Left renal cortex interstitium (tissue), 4 donors: ENCODE data around the gene PCK1. TPM values are rescaled to one million over a fixed set of nuclear protein-coding genes. Genes with fewer than 3 reads are reported as not detected.

Experiments
- DNase-seq, 4 donors: peaks; one replicate each; pipeline ENCODE4 v3.0.0-alpha.2; 2013; ENCODE audit warnings: low read depth in 4 of 4, low spot score in 2 of 4, missing footprints in 1 of 4
- polyA plus RNA-seq, 4 donors: library from polyadenylated mRNA; unstranded; fragments of 120-200 nt; gene quantifications; one replicate each; pipeline ENCODE4 v1.2.1, GENCODE V29; 2013; ENCODE audit not compliant: insufficient read length in 4 of 4

PCK1 gene
- polyA plus RNA-seq, 4 donors, result 4.1 to 18.8 (median 12.1) TPM

DNA sequence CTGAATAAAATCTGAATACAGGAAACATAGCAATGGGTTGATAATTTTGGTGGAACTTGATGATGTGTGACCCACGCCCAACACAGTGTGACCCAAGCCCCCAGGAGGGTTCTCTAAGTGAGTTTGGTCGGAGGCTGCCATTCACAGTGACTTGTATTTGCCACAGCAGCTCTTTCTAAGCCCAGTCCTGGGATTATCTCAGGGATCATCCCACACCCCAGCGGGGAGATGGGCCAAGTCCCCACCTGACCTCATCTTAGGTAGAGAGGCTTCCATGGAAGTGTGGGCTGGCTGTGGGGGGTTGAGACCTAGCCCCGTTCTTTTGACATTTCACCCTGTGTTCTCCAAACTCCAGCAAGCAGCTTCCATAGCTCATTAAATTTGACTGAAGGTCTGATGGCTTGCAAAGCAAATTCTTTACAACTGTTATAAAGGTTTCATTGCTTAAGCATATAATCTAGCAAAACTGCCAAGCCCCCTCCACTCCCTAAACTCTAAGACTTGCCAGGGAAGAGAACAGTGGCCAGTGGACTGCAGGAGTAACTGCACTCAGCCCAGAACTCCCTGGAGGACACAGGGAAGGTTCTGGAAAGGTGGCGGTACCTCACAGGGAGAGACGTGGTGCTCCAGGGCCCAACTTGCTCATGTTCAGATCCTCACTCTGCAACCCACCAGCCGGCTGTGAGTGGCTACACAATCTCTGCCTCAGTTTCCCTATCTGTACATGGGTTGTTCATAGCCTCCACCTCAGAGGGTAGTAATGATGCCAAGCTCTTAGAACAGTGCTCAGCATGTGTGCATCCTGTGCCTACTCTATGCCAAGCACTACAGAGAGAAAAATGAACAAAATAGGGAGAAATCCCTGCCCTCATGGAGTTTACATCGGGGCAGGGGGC lies 1.0 kb upstream of the PCK1 start:
- no peak for DNase-seq

DNA sequence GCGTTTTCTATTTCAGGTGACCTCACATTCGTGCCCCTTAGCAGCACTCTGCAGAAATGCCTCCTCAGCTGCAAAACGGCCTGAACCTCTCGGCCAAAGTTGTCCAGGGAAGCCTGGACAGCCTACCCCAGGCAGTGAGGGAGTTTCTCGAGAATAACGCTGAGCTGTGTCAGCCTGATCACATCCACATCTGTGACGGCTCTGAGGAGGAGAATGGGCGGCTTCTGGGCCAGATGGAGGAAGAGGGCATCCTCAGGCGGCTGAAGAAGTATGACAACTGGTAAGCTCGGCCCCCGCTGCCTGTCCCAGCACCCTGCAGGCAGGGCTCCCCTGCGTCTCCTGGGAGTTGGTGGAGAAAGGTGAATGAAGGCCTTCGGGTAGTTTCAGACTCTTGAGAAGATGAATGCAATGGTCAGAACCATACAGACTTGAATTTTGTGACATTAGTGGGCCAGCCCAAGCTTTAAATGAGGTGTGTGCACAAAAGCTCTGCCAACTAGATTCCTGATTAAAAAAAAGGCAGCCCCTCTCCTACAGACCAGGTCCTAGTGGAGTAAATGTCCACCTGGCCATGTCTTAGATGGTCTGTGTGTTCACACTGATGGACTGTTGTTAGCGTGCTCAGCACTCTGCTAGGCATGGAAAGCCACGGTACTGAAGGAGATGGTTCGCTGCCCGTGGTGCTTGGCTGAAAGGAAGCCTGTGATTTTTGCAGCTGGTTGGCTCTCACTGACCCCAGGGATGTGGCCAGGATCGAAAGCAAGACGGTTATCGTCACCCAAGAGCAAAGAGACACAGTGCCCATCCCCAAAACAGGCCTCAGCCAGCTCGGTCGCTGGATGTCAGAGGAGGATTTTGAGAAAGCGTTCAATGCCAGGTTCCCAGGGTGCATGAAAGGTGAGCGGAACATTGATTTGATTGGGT lies 708 bp downstream of the PCK1 start:
- DNase-seq, result no peak

DNA sequence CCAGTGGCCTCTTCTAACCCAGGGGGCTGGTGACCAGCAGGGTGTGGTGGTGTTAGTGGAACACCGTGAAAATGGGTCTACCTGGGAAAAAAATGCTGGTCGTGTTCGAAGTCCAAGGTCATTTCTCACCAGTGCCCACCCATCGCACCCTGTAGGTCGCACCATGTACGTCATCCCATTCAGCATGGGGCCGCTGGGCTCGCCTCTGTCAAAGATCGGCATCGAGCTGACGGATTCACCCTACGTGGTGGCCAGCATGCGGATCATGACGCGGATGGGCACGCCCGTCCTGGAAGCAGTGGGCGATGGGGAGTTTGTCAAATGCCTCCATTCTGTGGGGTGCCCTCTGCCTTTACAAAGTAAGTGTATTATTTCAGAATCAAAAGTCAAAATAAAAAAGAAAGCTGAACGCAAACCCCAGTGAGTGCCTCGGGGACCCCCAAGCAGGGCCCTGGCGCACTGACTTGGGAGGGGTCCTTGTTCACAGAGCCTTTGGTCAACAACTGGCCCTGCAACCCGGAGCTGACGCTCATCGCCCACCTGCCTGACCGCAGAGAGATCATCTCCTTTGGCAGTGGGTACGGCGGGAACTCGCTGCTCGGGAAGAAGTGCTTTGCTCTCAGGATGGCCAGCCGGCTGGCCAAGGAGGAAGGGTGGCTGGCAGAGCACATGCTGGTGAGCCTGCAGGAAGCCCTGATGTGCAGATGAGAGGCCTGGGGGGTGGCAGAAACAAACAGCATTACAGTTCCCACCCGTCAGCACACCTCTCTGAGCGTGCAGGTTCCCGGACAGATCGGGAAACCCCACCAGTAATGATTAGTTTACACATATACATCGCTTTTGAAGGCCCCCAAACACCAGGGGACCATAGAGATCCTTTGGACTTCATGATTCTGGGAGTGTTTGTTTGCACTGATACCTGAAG lies 1.9 kb downstream of the PCK1 start:
- DNase-seq, result no peak

DNA sequence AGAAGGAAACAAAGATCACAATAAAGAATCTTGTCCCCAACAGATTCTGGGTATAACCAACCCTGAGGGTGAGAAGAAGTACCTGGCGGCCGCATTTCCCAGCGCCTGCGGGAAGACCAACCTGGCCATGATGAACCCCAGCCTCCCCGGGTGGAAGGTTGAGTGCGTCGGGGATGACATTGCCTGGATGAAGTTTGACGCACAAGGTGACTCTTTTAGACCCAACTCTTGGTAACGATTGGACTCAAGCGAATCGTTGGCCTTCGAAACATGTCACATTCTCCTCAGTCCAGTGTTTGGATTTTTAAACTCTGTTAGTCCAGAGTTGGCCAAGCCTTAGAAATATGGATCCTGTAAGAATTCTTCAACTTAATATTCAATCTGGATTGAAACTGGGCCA lies 2.6 kb downstream of the PCK1 start:
- no peak for DNase-seq

DNA sequence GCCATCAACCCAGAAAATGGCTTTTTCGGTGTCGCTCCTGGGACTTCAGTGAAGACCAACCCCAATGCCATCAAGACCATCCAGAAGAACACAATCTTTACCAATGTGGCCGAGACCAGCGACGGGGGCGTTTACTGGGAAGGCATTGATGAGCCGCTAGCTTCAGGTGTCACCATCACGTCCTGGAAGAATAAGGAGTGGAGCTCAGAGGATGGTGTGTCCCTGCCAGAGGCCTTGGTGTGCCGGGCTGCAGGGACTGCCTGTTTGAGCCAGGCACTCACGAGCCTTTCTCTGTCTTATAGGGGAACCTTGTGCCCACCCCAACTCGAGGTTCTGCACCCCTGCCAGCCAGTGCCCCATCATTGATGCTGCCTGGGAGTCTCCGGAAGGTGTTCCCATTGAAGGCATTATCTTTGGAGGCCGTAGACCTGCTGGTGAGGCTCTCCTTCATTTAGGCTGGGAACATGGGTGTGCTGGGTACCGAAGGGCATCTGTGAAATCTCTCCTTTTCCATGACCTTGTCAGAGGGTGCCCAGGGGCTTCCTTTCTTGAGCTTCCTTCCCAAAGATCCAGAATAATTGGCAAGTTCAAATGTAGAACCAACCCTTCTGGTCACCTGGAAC lies 3.4 kb downstream of the PCK1 start:
- DNase-seq, result no peak

DNA sequence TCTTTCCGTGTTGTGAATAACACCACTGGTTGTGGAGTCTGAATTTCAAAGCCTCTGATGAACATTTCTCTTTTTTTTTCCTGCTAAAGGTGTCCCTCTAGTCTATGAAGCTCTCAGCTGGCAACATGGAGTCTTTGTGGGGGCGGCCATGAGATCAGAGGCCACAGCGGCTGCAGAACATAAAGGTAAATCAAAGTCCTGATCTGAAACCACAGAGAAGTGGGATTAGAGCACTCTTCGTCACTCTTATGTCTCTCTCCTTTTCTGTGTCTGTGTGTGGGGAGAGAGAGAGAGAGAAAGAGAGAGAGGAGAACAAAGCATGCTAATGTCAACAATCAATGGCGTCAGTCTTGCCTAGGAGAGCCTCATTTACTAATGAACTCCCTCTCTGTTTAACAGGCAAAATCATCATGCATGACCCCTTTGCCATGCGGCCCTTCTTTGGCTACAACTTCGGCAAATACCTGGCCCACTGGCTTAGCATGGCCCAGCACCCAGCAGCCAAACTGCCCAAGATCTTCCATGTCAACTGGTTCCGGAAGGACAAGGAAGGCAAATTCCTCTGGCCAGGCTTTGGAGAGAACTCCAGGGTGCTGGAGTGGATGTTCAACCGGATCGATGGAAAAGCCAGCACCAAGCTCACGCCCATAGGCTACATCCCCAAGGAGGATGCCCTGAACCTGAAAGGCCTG lies 4.2 kb downstream of the PCK1 start:
- no peak for DNase-seq

DNA sequence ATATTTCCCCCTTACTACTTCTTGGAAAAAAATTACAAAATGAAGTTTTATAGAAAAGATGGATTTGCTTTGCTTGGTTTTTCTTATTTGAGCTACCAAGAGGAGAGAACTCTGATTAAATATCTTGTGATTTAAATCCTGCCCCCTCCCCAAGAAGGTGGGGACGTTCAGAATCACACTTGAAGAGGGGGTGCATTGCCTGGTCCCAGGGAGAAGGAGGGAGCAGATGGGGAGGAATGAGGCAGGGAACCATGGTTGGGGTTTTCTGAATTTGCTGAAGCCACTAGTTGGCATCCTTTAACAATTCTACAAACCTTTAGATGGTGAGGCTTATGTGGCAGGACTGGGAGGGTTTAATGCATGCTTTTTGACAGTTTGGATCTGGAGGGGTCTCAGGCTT lies 5.5 kb downstream of the PCK1 start:
- no peak for DNase-seq

DNA sequence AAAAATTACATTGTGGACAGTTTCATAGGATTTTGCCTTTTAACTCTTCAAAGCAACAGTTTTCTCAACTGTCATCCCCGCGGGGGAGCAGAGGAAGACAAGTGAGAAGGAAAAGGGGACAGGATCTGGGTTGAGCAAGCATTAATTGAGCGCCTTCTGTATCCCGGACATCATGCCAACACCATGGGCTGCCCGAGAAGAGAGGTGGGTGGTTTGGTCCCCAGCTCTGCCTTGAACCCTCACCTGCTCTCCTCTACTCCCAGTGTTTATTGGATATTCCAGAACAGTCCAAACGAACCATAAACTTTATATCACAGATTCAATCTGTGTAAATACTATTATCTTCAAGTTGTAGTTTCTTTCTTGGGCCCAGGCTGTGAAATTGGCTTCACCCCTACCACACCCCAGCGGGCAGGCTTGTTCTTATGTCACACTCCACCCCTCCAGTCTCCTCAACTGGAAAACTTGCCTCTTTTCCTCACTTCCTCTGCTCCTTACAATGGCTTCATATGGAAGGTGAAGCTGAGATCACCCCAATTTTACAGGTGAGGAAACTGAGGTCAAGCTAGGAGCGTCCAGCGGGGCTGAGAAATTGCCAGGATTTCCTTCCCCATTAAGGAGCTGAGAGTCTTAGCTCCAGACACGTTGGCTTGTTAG lies 6.0 kb downstream of the PCK1 start:
- no peak for DNase-seq

DNA sequence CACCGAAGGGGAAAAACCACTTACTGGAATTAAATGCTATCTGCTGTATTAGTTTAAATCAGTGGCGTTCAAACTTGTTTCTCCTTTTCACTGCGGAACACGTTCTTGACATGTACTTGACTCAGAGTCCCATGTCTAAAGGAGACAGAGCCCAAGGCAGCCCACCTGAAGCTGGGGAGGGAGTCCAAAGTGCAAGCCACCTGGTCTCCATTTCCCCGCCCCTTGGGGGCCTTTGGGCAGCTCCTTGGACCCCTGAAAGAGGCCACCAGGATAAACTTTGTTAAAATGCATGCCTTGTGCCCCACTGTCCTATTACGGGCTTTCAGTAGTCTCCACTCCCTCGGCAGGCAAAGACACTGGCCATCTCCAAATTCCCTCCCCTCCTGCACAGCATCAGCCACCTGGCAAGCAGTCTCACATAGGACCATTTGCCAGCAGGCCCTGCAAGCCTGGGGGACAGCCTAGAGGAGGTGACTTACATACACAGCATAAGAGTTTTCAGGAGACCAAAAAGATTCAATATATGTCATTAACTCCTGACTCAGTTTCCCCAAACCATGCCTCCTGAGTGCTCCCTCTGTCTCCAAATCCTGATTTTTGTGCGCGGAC lies 6.7 kb downstream of the PCK1 start:
- no peak for DNase-seq

DNA sequence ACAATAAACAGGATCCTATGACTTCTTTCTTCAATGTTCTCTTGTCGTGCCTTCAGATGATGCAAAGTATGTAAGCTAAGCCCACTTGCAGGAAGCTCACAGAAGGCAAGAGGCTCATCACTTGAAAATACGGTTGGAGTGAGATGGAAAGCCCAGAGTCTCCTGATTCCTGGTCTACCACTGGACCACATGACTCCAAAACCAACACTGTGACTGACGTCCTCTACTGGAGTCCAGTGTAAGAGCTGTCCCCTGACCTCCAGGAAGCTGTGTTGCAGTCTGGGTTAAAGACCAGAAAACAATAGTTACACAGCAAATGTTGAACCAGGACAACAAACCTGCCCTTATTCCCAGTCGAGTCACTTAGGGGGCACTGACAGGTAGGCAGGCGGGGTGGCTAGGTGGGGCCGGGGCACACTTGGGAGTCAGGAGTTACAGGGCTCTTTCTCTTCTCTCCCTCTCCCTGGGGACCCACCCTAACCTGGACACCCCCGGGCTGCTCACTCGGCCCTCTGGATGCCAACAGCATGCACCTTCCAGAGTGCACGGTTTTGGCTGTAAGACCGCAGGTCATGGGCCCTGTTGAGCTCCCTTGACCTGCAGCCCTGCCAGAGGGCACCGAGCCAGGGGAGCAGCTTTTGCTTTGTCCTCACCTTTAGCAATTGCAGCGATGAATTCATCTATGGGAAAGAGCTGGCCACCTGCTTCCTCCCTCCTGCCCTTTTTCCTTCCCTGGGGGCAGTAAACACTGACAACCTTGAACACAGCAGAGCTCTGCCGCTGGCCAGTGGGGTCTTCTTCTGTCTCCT lies 7.4 kb downstream of the PCK1 start:
- no peak for DNase-seq

DNA sequence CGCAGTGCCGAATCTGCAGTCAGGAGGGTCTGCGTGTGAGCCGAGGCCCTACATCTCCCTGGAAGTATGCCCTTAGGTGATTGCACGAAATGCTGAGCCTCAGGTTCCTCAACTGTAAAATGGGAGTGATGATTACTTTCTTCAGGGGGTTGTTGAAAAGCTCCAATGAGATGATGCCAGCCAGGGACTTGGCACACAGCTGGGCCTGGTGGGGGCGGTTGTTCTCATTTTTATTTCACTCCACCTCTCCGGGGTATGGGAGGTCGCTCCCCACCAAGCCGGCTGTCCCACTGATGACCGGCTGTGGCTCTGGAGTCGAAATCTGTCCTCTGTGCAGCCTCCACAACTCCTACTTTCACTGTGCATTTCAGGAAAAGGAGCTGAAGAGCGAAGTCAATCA lies 8.1 kb downstream of the PCK1 start:
- DNase-seq, result no peak

DNA sequence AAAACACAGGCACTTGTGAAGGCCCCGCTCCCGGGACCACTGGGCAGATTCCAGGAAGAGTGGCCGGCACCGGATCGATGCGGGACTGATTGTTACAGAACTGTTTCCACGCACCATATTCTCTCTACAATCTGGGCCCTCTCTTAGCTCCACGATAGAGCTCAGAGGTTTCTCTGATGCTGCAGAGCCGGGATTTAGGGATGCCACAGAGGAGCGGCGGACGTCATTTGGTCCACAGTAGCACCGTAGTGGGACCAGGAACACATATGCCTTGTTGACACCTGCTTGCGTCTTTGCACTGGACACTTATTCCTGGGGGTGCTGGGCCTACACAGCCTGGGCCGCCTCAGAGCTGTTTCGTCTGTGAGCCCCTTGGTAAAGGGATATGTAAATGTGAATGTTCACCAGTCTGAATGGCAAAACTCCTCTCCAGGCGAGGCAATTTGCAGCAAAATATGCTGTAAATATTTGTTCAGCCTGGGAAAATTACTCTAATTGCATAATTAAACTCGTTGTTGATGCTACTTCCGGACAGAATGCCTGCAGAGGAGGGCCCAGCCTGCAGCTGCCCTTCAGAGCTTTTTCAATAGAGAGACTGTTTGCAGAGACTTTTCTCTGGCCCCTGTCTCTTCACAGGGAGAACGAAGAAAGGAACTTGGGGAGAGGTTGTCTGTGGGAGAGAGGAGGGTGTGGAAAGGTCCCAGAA lies 9.4 kb downstream of the PCK1 start:
- no peak for DNase-seq

DNA sequence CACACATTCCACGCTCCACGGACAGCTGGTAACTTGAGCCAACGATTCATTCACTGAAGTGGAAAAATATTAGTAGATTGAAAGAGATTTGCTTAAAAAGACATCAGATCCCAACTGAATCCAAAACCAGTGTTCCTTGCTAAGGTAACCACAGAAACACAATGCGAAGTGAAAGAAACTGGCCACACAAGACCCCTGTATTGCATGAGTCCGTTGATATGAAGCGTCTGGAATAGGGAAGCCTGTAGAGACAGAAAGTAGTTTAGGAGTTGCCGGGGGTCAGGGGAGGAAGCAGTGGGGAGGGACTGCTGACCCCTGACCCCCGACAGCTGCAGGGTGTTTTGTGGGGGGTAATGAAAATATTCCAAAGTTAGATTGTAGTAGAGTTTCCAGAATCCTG lies 10.0 kb downstream of the PCK1 start:
- no peak for DNase-seq

DNA sequence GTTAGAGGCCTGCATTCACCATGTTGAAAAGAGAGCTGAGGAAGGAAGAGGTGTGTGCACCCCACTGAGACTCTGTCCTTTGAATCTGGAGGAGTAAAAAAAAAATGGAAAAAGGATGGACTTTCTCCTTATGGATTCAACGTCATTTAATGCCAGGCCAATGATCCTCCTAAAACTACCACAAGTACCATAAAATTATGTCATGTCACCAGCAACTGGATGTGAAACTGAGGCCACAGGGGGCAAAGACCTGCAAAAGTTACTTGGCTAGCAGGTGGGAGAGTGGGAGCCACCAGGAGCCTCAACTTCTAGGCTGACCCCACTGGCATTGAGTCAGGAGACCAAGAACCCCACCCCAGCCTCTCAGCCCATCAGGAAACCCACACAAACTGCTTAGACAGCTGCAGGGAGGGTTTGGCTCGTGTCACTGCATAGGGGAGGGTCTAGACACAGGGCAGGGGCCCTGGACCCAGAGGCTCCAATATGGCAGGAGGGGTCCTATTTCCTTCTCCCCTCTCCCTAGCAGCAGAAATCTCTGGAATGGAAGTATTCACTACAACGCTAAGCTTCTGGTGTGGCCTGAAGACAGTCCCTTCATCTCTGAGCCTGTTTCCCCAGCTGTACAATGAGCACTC lies 11.0 kb downstream of the PCK1 start:
- DNase-seq, result no peak

DNA sequence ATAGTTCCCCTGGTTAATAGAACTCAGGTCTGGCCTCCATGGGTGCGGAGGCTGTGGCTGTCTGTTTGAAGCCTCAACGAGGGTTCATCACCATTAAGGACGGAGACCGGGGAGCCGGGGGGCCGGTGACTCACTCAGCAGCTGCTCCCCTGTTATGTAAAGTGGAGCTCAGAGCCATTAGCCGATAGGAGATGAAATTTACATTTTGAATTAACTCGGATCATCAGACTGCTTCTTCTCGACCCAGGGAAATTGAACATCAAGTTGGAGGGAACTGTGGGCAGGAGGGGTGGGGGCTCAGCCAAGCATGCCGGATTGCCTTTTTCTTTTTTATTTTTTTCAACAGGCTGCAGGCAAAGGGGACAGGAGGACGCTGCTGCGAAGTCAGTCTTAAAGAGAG lies 12.3 kb downstream of the PCK1 start:
- no peak for DNase-seq

DNA sequence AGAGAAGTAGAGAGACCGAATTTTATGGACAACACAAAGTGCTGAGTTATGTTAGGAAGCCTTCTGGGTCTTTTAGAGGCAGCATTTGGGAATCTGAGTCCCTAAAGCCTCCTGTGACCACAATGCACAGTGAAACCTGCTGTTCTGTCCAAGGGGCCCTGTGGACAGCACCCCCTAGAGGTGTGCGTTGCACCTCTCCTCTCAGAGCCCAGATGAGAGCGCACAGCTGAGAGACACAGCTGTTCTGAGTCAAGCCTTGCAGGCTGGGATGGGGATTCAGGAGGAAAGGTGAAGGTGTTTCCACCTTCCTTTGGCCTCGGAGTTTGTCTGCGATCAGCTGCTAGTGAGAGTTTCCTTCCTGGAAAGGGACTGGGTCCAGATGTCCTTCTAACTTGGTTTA lies 13.0 kb downstream of the PCK1 start:
- DNase-seq, result no peak

DNA sequence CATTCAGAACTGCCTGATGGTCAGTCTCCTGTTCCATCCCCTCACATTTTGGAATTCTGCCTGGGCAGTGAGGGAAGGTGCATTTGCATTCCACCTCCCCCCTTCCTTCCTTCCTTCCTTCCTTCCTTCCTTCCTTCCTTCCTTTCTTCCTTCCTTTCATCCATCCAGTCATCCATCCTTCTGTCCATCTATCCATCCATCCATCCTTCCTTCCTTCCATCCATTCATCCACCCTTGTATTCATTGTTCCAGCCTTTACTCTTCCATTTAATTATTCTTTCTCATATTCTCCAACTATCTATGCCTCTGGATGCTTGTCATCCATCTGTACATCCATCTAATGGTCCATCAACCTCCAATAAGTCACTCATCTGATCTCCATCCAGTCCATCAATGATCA lies 14.0 kb downstream of the PCK1 start:
- no peak for DNase-seq
